ENCODE data around the gene GLO1. TPM values are rescaled to one million over a fixed set of nuclear protein-coding genes. Genes with fewer than 3 reads are reported as not detected.

GLO1 gene
- polyA plus RNA-seq, 1 of the 3 experiments (the other 2 are of a cell fraction) = 47.1 TPM

DNA sequence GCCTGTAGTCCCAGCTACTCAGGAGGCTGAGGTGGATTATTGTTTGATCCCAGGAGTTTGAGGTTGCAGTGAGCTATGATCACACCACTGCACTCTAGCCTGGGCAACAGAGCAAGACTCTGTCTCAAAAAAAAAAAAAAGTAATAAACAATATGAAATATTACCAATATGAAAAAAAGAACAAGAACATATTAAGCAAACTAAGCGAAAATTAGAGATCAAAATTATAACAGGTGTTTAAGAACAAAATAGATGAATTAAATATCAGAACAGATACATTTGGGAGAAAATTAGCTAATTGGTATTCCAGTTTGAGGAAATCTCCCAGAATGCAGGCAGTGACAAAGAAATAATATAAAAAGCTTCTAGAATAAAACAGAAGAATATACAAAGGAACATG, 23.3 kb downstream of the GLO1 start (continued):
- TF ChIP-seq, protein P1, sequence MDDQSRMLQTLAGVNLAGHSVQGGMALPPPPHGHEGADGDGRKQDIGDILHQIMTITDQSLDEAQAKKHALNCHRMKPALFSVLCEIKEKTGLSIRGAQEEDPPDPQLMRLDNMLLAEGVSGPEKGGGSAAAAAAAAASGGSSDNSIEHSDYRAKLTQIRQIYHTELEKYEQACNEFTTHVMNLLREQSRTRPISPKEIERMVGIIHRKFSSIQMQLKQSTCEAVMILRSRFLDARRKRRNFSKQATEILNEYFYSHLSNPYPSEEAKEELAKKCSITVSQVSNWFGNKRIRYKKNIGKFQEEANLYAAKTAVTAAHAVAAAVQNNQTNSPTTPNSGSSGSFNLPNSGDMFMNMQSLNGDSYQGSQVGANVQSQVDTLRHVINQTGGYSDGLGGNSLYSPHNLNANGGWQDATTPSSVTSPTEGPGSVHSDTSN (IDR thresholded peaks at IDR 0.05) = no peak
- TF ChIP-seq, protein P2, sequence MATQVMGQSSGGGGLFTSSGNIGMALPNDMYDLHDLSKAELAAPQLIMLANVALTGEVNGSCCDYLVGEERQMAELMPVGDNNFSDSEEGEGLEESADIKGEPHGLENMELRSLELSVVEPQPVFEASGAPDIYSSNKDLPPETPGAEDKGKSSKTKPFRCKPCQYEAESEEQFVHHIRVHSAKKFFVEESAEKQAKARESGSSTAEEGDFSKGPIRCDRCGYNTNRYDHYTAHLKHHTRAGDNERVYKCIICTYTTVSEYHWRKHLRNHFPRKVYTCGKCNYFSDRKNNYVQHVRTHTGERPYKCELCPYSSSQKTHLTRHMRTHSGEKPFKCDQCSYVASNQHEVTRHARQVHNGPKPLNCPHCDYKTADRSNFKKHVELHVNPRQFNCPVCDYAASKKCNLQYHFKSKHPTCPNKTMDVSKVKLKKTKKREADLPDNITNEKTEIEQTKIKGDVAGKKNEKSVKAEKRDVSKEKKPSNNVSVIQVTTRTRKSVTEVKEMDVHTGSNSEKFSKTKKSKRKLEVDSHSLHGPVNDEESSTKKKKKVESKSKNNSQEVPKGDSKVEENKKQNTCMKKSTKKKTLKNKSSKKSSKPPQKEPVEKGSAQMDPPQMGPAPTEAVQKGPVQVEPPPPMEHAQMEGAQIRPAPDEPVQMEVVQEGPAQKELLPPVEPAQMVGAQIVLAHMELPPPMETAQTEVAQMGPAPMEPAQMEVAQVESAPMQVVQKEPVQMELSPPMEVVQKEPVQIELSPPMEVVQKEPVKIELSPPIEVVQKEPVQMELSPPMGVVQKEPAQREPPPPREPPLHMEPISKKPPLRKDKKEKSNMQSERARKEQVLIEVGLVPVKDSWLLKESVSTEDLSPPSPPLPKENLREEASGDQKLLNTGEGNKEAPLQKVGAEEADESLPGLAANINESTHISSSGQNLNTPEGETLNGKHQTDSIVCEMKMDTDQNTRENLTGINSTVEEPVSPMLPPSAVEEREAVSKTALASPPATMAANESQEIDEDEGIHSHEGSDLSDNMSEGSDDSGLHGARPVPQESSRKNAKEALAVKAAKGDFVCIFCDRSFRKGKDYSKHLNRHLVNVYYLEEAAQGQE (IDR thresholded peaks at IDR 0.05; ENCODE audit: low read depth, low read length) = no peak
- TF ChIP-seq NFIC (IDR thresholded peaks at IDR 0.05; ENCODE audit: borderline replicate concordance) (no peak), YY1 (IDR thresholded peaks at IDR 0.05; ENCODE audit: low read depth) (no peak), POLR2AphosphoS5 (IDR thresholded peaks at IDR 0.05; ENCODE audit: low read depth, low read length) (no peak), TCF12 (IDR thresholded peaks at IDR 0.05) (no peak)

GRCh38 chr6:38678178-38678760, 24.7 kb downstream of the GLO1 start:
- no peak overlapping the region for H3K9ac ChIP-seq
- H3K4me3 ChIP-seq (ENCODE audit: low read depth in 2 of 2, low read length in 1 of 2) = no peak overlapping the region
- ChIA-PET POLR2A (no interaction called here), CTCF (no interaction called here)
- DNase-seq = no peak
- TF ChIP-seq, protein P2 (IDR thresholded peaks at IDR 0.05; ENCODE audit: low read depth, low read length) = no peak
- TF ChIP-seq, protein P1 (IDR thresholded peaks at IDR 0.05) = no peak
- TF ChIP-seq SIN3A (IDR thresholded peaks at IDR 0.05; ENCODE audit: borderline replicate concordance, low read depth, low read length) (no peak), NFIC (IDR thresholded peaks at IDR 0.05; ENCODE audit: borderline replicate concordance) (no peak), RFX5 (IDR thresholded peaks at IDR 0.05; ENCODE audit: low read length) (no peak), FOXM1 (IDR thresholded peaks at IDR 0.05; ENCODE audit: low read depth) (no peak), RCOR1 (IDR thresholded peaks at IDR 0.05; ENCODE audit: low read length) (no peak), RXRA (IDR thresholded peaks at IDR 0.05; ENCODE audit: borderline replicate concordance, low read depth) (no peak), GABPA (IDR thresholded peaks at IDR 0.05; ENCODE audit: low read depth) (no peak), CTCF (IDR thresholded peaks at IDR 0.05) (no peak), ELF1 (IDR thresholded peaks at IDR 0.05) (no peak), POLR2AphosphoS5 (IDR thresholded peaks at IDR 0.05; ENCODE audit: low read depth, low read length) (no peak), USF2 (IDR thresholded peaks at IDR 0.05; ENCODE audit: borderline replicate concordance, low read depth, low read length) (no peak), JUND (IDR thresholded peaks at IDR 0.05) (no peak)
- 94% methylated on average over 7 of the region's 7 CpGs for WGBS (ENCODE audit: low lambda C conversion rate)
- H3K36me3 ChIP-seq (replicated peaks in 1 of 2; ENCODE audit: control insufficient read depth in 1 of 2, insufficient read depth in 2 of 2, low read length in 1 of 2) = peaks cover 51 to 60% of the 10 kb centered on the region in 2 experiments
- no peak overlapping the region for H2AFZ ChIP-seq (ENCODE audit: low read depth)
- peaks cover 2% of the 10 kb centered on the region for H3F3A ChIP-seq (replicated peaks; ENCODE audit: insufficient read depth)
- no peaks in the 10 kb centered on the region for H3K4me1 ChIP-seq (ENCODE audit: control insufficient read depth in 1 of 2, insufficient read depth in 2 of 2, low read depth in 1 of 2, low read length in 1 of 2)
- no peaks in the 10 kb centered on the region for H3K9me2 ChIP-seq
- no peaks in the 10 kb centered on the region for H3K27me3 ChIP-seq (ENCODE audit: insufficient read depth)
- H3K79me2 ChIP-seq (ENCODE audit: insufficient read depth) = no peaks in the 10 kb centered on the region
- H3K9me3 ChIP-seq = no peaks in the 10 kb centered on the region
- no peak overlapping the region for H3K27ac ChIP-seq (ENCODE audit: low read depth in 2 of 2, low read length in 1 of 2)
- H4K20me1 ChIP-seq (ENCODE audit: insufficient read depth) = no peaks in the 10 kb centered on the region
- H3K4me2 ChIP-seq = no peak overlapping the region
